ENCODE data around the gene CCNG2. TPM values are rescaled to one million over a fixed set of nuclear protein-coding genes. Genes with fewer than 3 reads are reported as not detected.

CCNG2 gene
- total RNA-seq, 1 donor from 2014 or later: 27.8 TPM

DNA sequence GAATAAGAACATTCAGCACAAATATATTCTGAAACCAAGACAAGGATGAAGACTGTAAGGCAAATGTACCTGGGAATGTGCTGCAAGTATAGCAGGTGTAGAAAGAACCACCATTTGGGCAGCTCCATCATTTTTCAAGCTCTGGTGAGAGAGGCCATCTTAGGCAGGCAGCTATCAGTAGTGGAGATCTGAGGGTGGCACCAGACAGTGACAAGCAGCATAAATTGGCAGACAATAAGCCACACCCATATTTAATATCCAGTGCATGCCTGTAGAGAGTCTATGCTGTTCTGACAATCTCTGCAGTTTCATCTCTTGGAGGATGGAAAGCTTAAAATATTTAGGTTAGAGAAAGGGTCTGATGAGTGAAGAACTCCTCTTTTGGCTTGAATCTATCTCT is 22.5 kb downstream of the CCNG2 start:
- Histone ChIP-seq H3K27me3 (no peaks in the 10 kb centered on the region), H3K4me3 (no peak overlapping the region), H3K9me3 (no peaks in the 10 kb centered on the region), H3K36me3 (no peaks in the 10 kb centered on the region), H3K27ac (no peak overlapping the region), H3K4me1 (no peaks in the 10 kb centered on the region)
- intact Hi-C loops (cut with DNase I): no loop called here
- DNase-seq (ENCODE audit: low spot score in 2 of 2): no peak
- TF ChIP-seq, protein P1, sequence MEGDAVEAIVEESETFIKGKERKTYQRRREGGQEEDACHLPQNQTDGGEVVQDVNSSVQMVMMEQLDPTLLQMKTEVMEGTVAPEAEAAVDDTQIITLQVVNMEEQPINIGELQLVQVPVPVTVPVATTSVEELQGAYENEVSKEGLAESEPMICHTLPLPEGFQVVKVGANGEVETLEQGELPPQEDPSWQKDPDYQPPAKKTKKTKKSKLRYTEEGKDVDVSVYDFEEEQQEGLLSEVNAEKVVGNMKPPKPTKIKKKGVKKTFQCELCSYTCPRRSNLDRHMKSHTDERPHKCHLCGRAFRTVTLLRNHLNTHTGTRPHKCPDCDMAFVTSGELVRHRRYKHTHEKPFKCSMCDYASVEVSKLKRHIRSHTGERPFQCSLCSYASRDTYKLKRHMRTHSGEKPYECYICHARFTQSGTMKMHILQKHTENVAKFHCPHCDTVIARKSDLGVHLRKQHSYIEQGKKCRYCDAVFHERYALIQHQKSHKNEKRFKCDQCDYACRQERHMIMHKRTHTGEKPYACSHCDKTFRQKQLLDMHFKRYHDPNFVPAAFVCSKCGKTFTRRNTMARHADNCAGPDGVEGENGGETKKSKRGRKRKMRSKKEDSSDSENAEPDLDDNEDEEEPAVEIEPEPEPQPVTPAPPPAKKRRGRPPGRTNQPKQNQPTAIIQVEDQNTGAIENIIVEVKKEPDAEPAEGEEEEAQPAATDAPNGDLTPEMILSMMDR (IDR thresholded peaks at IDR 0.05): no peak

DNA sequence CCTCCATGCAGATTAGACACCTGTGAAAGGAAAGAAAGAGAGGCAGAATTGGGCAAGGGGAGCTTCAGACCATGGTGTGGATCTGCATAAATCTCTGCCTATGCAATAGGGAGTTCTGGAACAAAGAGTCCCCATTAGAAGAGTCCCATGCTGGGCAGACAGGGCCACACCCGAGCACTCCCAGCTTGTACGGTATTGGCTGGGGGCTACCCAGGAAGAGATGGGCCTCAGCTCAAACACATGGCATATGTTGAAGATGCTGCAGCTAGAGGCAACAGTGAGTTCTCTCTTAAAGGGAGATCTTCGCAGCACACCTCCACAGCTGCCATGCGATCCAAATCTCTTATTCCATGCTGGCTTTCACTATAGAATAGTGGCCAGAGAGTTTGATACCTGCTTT is 24.7 kb downstream of the CCNG2 start:
- intact Hi-C loops (cut with DNase I): no loop called here
- DNase-seq (ENCODE audit: low spot score in 2 of 2): no peak
- H3K4me1 ChIP-seq: no peaks in the 10 kb centered on the region
- no peaks in the 10 kb centered on the region for H3K9me3 ChIP-seq
- H3K4me3 ChIP-seq: no peak overlapping the region
- TF ChIP-seq, protein P1 (IDR thresholded peaks at IDR 0.05): no peak
- H3K27ac ChIP-seq: no peak overlapping the region
- H3K36me3 ChIP-seq: no peaks in the 10 kb centered on the region
- no peaks in the 10 kb centered on the region for H3K27me3 ChIP-seq

DNA sequence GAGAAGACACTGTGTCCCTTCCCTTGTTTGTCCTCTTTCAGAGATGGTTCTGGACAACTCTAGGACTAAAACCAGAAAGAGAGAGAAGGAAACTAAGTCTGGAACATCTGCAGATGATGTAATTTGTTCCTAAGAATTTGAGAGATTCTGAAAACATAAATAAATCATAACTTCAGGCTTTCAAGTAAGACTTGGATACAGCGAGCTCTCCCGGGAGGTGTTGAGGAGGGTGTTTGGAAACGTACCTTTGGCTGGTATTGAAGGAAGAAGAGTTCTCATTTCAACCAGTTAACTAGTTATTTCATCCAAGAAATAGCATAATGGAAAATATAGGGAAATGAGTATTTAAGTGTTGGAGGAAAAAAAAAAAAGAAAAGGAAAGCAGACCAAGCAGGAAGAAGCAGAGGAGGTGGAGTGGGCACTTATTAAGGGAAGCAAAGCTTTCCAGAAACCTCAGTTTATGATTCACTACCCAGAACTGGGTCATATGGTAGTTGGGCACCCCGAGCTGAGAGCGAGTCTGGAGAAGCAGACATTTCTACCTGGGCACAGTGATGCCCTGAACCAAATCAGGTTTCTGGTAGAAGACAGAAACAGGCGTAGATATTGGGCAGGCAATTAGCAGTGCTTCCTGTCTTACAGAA is 26.9 kb downstream of the CCNG2 start:
- intact Hi-C loops (cut with DNase I): no loop called here
- TF ChIP-seq, protein P1 (IDR thresholded peaks at IDR 0.05): no peak
- DNase-seq (ENCODE audit: low spot score in 2 of 2): no peak

DNA sequence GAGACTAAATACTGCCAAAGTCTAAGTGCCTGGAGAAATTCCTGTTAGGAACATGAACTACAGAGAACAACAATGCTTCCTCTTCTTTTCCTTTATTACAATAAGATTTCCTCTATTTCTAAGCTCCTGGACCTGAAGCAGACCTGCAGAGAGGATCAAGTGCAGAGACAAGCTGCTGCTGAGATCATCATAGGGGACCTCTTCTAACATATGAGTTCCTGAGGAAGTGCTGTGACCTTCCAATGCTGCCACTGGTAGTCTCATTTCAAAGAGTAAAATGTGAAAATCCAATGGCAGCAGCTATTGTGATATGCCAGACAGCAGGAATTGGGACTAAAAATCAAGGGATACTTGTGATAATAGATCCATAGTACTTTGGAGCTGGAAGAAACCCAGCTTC is 28.0 kb downstream of the CCNG2 start:
- no peaks in the 10 kb centered on the region for H3K9me3 ChIP-seq
- no peak overlapping the region for H3K27ac ChIP-seq
- H3K27me3 ChIP-seq: no peaks in the 10 kb centered on the region
- no peak overlapping the region for H3K4me3 ChIP-seq
- H3K4me1 ChIP-seq: no peaks in the 10 kb centered on the region
- no peaks in the 10 kb centered on the region for H3K36me3 ChIP-seq
- intact Hi-C loops (cut with DNase I): no loop called here
- TF ChIP-seq, protein P1 (IDR thresholded peaks at IDR 0.05): no peak
- DNase-seq (ENCODE audit: low spot score in 2 of 2): no peak

More for the DNA sequence above, 26.9 kb downstream of the CCNG2 start:
- Histone ChIP-seq H3K4me1 (no peaks in the 10 kb centered on the region), H3K27me3 (no peaks in the 10 kb centered on the region), H3K4me3 (no peak overlapping the region), H3K36me3 (no peaks in the 10 kb centered on the region), H3K27ac (no peak overlapping the region), H3K9me3 (no peaks in the 10 kb centered on the region)

DNA sequence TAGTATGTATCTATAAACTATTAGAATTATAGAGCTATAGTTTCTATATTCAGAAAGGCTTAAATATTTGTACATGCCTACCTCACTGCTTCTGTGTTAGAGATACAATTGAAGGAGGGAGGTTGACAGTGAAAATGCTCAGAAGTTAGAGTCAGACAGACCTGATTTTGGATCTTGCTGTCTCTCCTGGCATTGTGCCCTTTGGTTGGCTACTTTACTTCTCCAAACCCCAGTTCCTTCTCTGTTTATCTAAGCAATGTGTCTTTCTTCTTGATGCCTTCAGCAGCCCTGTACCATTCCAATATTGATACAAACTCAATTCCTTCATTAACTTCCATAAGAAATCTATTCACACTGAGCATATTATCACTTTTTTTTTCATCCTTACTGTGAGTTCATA is 28.7 kb downstream of the CCNG2 start:
- DNase-seq (ENCODE audit: low spot score in 2 of 2): no peak
- intact Hi-C loops (cut with DNase I): no loop called here
- TF ChIP-seq, protein P1 (IDR thresholded peaks at IDR 0.05): no peak
- H3K4me3 ChIP-seq: no peak overlapping the region
- no peaks in the 10 kb centered on the region for H3K27me3 ChIP-seq
- H3K27ac ChIP-seq: no peak overlapping the region
- no peaks in the 10 kb centered on the region for H3K4me1 ChIP-seq
- no peaks in the 10 kb centered on the region for H3K36me3 ChIP-seq
- no peaks in the 10 kb centered on the region for H3K9me3 ChIP-seq

DNA sequence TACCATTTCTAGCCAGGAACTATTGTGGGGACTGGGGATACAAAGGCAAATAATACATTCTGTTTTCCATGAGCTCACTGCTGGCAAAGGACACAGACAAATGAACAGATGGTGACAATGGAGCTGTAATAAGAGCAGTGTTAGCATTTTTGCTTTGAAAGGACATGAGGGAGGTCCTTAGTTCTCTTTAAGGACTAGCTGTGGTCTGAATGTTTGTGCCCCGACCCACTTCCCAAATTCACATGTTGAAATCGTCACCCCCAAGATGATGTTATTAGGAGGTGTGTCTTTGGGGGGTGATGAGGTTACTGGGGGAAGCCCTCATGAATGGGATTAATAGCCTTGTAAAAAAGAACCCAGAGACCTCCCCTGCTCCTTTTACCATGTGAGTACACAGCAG is 30.3 kb downstream of the CCNG2 start:
- Histone ChIP-seq H3K4me3 (no peak overlapping the region), H3K27ac (no peak overlapping the region), H3K36me3 (no peaks in the 10 kb centered on the region), H3K4me1 (no peaks in the 10 kb centered on the region), H3K27me3 (no peaks in the 10 kb centered on the region), H3K9me3 (no peaks in the 10 kb centered on the region)
- TF ChIP-seq, protein P1 (IDR thresholded peaks at IDR 0.05): no peak
- DNase-seq (ENCODE audit: low spot score in 2 of 2): no peak
- intact Hi-C loops (cut with DNase I): no loop called here

Data from ascending aorta (tissue), 2 donors.